SK-N-SH (cell line): ENCODE results near the gene ARHGAP15.

ENCODE experiments used
- CTCF ChIP-seq: fragments of 200-600 bp; sonication (generic); IDR thresholded peaks from 2 replicates; pipeline ENCODE4 v1.6.1; 2017; ENCODE audit warnings: antibody characterized with exemption, mild to moderate bottlenecking, moderate library complexity
- ELF1 ChIP-seq: IDR thresholded peaks from 2 replicates; pipeline ENCODE4 v1.4.0; 2012
- EP300 ChIP-seq, 2 experiments: IDR thresholded peaks; 2 replicates each; pipeline versions ENCODE4 v1.4.0 to v1.6.1; 2012; ENCODE audit warnings: borderline replicate concordance in 1 of 2, low read depth in 1 of 2, low read length in 1 of 2
- EZH2phosphoT487 ChIP-seq: fragments of 200-600 bp; sonication (generic); IDR thresholded peaks from 2 replicates; pipeline ENCODE4 v1.6.1; 2017; ENCODE audit warnings: low read depth, mixed run types, mild to moderate bottlenecking, antibody characterized with exemption, moderate library complexity, borderline replicate concordance
- POLR2AphosphoS5 ChIP-seq: IDR thresholded peaks from 2 replicates; pipeline ENCODE4 v1.6.1; 2012; ENCODE audit warnings: low read depth, low read length
- REST ChIP-seq: IDR thresholded peaks from 2 replicates; pipeline ENCODE4 v1.6.1; 2012; ENCODE audit warnings: mild to moderate bottlenecking, low read depth, low read length, moderate library complexity
- TCF12 ChIP-seq: IDR thresholded peaks from 2 replicates; pipeline ENCODE4 v1.4.0; 2012

- TF ChIP-seq CTCF: no peak
- TF ChIP-seq REST: no peak
- TF ChIP-seq EP300 (IDR thresholded peaks at IDR 0.05; ENCODE audit: borderline replicate concordance in 1 of 2, low read depth in 1 of 2, low read length in 1 of 2): no peak
- TF ChIP-seq ELF1: no peak
- no peak for TF ChIP-seq TCF12
- no peak for TF ChIP-seq EZH2phosphoT487
- TF ChIP-seq POLR2AphosphoS5: no peak
Measured at GRCh38 chr2:143440411-143441012, 311.3 kb downstream of the ARHGAP15 start.
